Thymus (tissue), 11 donors: Measurements from ENCODE around the gene BACE1-AS. TPM values are rescaled to one million over a fixed set of nuclear protein-coding genes. Genes with fewer than 3 reads are reported as not detected.
"Not testable (repeated sequence)": the region's sequence is repeated elsewhere in the genome, so short reads cannot be mapped to it uniquely, and the experiment has no call there.

Experiments used
- DNase-seq, 9 donors: peaks; one replicate each; pipeline ENCODE4 v3.0.0-alpha.2; 2013; ENCODE audit warnings: low spot score in 9 of 9, low read depth in 6 of 9, missing footprints in 1 of 9
- H3K27ac ChIP-seq, 2 donors: one replicate each; pipeline ENCODE4 v1.5.1; 2013; ENCODE audit warnings: control low read depth in 1 of 2, low read depth in 1 of 2, low read length in 1 of 2, mild to moderate bottlenecking in 1 of 2, moderate library complexity in 1 of 2
- H3K27me3 ChIP-seq, 2 donors: one replicate each; pipeline ENCODE4 v1.5.1; 2013; ENCODE audit warnings: low read length in 1 of 2; ENCODE audit not compliant: control insufficient read depth in 2 of 2, insufficient read depth in 1 of 2
- H3K36me3 ChIP-seq, 2 donors: one replicate each; pipeline ENCODE4 v1.5.1; 2013; ENCODE audit warnings: low read length in 1 of 2, mild to moderate bottlenecking in 1 of 2, moderate library complexity in 1 of 2; ENCODE audit not compliant: control insufficient read depth in 2 of 2, insufficient read depth in 2 of 2
- H3K4me1 ChIP-seq, 2 donors: one replicate each; pipeline ENCODE4 v1.5.1; 2013; ENCODE audit warnings: low read length in 2 of 2; ENCODE audit not compliant: control insufficient read depth in 2 of 2, insufficient read depth in 2 of 2
- H3K4me3 ChIP-seq, 2 donors: one replicate each; pipeline ENCODE4 v1.5.1; 2013; ENCODE audit warnings: low read length in 2 of 2, control low read depth in 1 of 2, mild to moderate bottlenecking in 1 of 2
- H3K9me3 ChIP-seq, 2 donors: one replicate each; pipeline ENCODE4 v1.5.1; 2013; ENCODE audit warnings: low read length in 1 of 2, mild to moderate bottlenecking in 1 of 2; ENCODE audit not compliant: control insufficient read depth in 2 of 2, insufficient read depth in 1 of 2
- WGBS: extraction: QIAGEN DNeasy Blood & Tissue Kit; methylation state at CpG from one replicate; pipeline ENCODE4 v1.1.7; 2013; 5-methylcytosine and 5-hydroxymethylcytosine counted together
- polyA plus RNA-seq: library from polyadenylated mRNA; stranded (reverse); fragments of 200-250 nt; gene quantifications from one replicate; pipeline ENCODE4 v1.2.3, GENCODE V29; 2013
- total RNA-seq: library from RNA; stranded (reverse); fragments of 120-200 nt; gene quantifications from one replicate; pipeline ENCODE4 v1.2.4, GENCODE V29; 2013
- donor health status: healthy.

Gene BACE1-AS
- total and polyA plus RNA-seq, 2 donors, result 1.8 to 6.7 TPM

GRCh38 chr11:117264624-117265323, 26.4 kb upstream of the BACE1-AS start:
- H3K36me3 ChIP-seq, H3K9me3 ChIP-seq, H3K27ac ChIP-seq, H3K4me3 ChIP-seq, H3K4me1 ChIP-seq, H3K27me3 ChIP-seq, DNase-seq: not testable (repeated sequence)
- WGBS, result 98% methylated on average over 7 of the region's 7 CpGs

GRCh38 chr11:117265745-117266144, 25.4 kb upstream of the BACE1-AS start:
- Histone ChIP-seq H3K27me3 (no peaks in the 10 kb centered on the region), H3K4me3 (no peak overlapping the region), H3K36me3 (peaks cover 2 to 4% of the 10 kb centered on the region in 2 donors), H3K27ac (no peak overlapping the region), H3K9me3 (no peaks in the 10 kb centered on the region), H3K4me1 (no peaks in the 10 kb centered on the region)
- 96% methylated on average over 2 of the region's 2 CpGs for WGBS
- DNase-seq, result no peak

- Histone ChIP-seq H3K27ac (no peak overlapping the region), H3K4me3 (no peak overlapping the region), H3K9me3 (no peaks in the 10 kb centered on the region), H3K27me3 (no peaks in the 10 kb centered on the region), H3K4me1 (no peaks in the 10 kb centered on the region), H3K36me3 (peaks cover 0 to 6% of the 10 kb centered on the region in 2 donors)
- no peak for DNase-seq
- WGBS, result 98% methylated on average over 2 of the region's 2 CpGs
Measured at GRCh38 chr11:117269856-117270255, 21.3 kb upstream of the BACE1-AS start.

GRCh38 chr11:117271208-117271607, 19.9 kb upstream of the BACE1-AS start:
- H3K4me1 ChIP-seq, result no peaks in the 10 kb centered on the region
- H3K27ac ChIP-seq, result no peak overlapping the region
- DNase-seq, result no peak
- H3K9me3 ChIP-seq, result no peaks in the 10 kb centered on the region
- no peak overlapping the region for H3K4me3 ChIP-seq
- no peaks in the 10 kb centered on the region for H3K27me3 ChIP-seq
- 99% methylated on average over 4 of the region's 4 CpGs for WGBS
- peaks cover 0 to 4% of the 10 kb centered on the region in 2 donors for H3K36me3 ChIP-seq

GRCh38 chr11:117272175-117272574, 19.0 kb upstream of the BACE1-AS start:
- not testable (repeated sequence) for DNase-seq, H3K36me3 ChIP-seq, H3K4me3 ChIP-seq, H3K4me1 ChIP-seq, H3K27me3 ChIP-seq, H3K27ac ChIP-seq, H3K9me3 ChIP-seq
- WGBS, result 98% methylated on average over 5 of the region's 5 CpGs

- DNase-seq, result no peak
- Histone ChIP-seq H3K4me1 (no peaks in the 10 kb centered on the region), H3K27me3 (no peaks in the 10 kb centered on the region), H3K27ac (no peak overlapping the region), H3K9me3 (no peaks in the 10 kb centered on the region), H3K36me3 (peaks cover 0 to 4% of the 10 kb centered on the region in 2 donors), H3K4me3 (no peak overlapping the region)
- 98% methylated on average over 9 of the region's 9 CpGs for WGBS
Measured at GRCh38 chr11:117273550-117274289, 17.4 kb upstream of the BACE1-AS start.

- 95% methylated on average over 2 of the region's 2 CpGs for whole genome bisulfite sequencing
- peaks cover 29 to 32% of the 10 kb centered on the region in 2 donors for H3K36me3 ChIP-seq
- no peaks in the 10 kb centered on the region for H3K9me3 ChIP-seq
- no peak overlapping the region for H3K27ac ChIP-seq
- DNase-seq, result no peak
- no peaks in the 10 kb centered on the region for H3K4me1 ChIP-seq
- no peak overlapping the region for H3K4me3 ChIP-seq
- H3K27me3 ChIP-seq, result no peaks in the 10 kb centered on the region
Measured at GRCh38 chr11:117278347-117278746, 12.8 kb upstream of the BACE1-AS start.

GRCh38 chr11:117279711-117280376, 11.3 kb upstream of the BACE1-AS start:
- H3K9me3 ChIP-seq, result no peaks in the 10 kb centered on the region
- H3K4me3 ChIP-seq, result no peak overlapping the region

GRCh38 chr11:117281159-117281558, 10.0 kb upstream of the BACE1-AS start:
- 98% methylated on average over 6 of the region's 6 CpGs for WGBS
- Histone ChIP-seq H3K27ac (no peak overlapping the region), H3K36me3 (peaks cover 41 to 48% of the 10 kb centered on the region in 2 donors), H3K4me1 (no peaks in the 10 kb centered on the region), H3K27me3 (no peaks in the 10 kb centered on the region), H3K4me3 (no peak overlapping the region), H3K9me3 (no peaks in the 10 kb centered on the region)
- no peak for DNase-seq

More at GRCh38 chr11:117279711-117280376, 11.3 kb upstream of the BACE1-AS start:
- WGBS, result 93% methylated on average over 4 of the region's 4 CpGs
- Histone ChIP-seq H3K27ac (no peak overlapping the region), H3K36me3 (peaks cover 36 to 41% of the 10 kb centered on the region in 2 donors), H3K4me1 (no peaks in the 10 kb centered on the region), H3K27me3 (no peaks in the 10 kb centered on the region)
- DNase-seq, result peak in 1 of 9 donors; percentile 0
